Stimulated activated CD8-positive, alpha-beta memory T cell treated with anti-CD3 and anti-CD28 coated beads, Interleukin-7, amount 100 ng/mL, for 48 hours (primary cell): Measurements from ENCODE around the gene CDKN1C.

ENCODE experiments used
- DNase-seq, 2 donors: peaks; one replicate each; pipeline ENCODE4 v3.0.0-alpha.2; 2020; ENCODE audit warnings: low read depth in 1 of 2; ENCODE audit errors: extremely low read depth in 1 of 2

CDKN1C gene

DNA sequence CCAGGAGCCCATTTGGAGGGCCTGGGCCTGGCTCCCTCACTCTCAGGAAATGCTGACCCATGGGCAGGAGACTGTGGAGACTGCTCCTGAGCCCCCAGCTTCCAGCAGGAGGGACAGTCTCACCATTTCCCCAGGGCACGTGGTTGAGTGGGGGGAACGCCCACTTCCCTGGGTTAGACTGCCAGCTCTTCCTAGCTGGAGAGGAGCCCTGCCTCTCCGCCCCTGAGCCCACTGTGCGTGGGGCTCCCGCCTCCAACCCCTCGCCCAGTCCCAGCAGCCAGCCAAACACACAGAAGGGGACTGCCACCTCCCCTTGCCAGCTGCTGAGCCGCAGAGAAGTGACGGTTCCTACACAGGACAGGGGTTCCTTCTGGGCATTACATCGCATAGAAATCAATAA, 37.1 kb downstream of the CDKN1C start:
- DNase-seq, result no peak

DNA sequence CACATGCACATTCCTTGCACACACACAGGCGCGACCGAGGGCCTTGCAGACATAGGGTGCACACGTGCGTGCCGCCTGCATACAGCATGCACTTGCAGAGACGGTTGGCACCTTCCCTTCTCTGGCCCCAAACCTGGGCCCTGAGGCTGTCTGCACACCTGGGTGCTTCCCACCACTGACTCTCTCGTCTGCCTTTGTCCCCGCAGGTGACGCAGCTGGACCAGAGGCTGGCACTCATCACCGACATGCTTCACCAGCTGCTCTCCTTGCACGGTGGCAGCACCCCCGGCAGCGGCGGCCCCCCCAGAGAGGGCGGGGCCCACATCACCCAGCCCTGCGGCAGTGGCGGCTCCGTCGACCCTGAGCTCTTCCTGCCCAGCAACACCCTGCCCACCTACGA, 38.0 kb downstream of the CDKN1C start:
- no peak for DNase-seq

DNA sequence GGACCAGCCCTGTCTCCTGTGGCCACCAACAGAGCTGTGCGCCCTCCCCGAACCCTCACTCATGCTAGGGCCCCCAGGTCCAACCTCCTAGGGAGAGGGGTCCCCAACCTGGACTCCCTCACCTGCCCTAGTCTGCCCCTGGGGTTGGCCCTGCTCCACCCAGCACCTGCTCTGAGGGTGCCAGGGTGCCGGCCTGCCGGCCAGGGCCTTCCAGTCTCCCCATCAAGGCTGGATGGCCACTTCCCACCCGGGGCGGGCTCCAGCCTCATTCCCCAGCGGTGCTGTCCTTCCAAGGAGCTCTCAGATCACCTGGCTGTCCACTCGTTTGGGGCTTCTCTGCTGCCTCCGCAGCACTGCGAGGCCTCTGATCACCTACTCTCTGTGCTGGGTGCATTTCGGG, 39.1 kb downstream of the CDKN1C start:
- no peak for DNase-seq

DNA sequence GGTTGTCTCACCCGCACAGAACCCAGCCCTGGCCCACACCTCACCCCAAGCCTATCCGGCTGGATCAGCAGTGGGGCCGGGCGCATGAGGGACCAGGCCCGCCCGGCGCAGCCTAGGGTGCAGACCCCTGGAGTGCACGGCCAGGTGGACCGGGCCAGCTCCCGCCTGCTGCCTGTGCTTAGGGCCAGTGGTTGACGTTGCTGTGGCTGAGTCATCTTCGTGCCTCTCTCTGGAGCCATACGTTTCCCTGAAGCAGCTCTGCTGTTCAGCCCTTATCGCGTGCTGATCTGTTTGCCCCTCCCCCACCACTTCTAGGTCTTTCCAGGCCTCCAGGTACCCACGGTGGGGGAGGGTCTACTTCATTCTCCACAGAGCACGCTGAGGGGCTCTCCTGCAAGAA, 39.5 kb downstream of the CDKN1C start:
- DNase-seq, result no peak

DNA sequence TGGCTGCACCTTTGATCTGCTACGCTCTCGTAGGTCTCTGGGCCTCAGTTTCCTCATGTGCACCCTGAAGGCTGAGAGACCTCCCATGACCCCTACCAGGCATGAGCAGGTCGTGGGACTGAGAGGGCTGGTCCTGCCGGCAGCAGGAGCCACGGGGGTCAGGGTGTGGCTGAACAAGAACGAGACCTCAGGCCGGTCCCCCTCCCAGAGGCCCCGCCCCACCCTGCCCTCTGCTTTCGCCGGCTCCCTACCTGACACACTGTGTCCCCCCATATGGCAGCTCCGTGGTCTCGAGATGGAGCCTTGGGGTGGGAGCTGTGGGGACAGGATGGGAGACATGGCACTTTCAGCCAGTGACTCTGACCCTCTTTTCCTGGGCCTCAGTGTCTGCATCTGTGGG, 40.6 kb downstream of the CDKN1C start:
- DNase-seq, result no peak

DNA sequence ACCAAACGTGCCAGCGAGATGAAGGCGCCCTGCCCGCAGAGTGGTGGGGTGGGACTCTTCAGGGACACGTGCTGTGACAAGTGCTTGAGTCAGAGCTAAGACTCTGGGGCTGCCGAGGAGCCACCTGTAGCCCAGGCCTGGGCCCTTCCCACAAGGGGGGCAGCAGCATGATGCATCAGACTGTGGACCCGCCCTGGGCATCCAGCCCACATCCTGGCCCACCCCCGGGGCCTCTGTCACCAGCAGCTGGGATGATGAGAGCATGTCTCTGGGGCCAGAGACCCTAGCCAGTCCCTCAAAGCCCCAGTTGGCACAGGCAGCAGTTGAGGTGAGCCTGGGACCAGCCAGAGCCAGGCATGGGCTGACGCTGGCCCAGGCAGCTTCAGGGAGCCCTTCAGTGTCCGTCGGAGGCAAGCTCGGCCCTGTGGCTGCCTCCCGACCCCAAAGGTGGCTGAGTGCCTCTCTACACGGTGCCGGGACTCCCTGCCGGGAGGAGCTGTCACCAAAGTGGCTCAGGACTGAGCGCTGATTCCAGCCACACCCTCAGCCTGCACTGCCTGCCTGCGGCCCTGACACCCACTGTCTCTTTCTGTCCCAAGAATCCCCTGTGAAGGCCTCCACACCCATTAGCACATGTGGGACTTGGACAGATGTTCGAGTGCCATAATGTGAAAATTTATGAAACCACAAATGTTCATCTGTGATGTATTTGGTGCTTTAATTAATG, 41.3 kb downstream of the CDKN1C start:
- no peak for DNase-seq

DNA sequence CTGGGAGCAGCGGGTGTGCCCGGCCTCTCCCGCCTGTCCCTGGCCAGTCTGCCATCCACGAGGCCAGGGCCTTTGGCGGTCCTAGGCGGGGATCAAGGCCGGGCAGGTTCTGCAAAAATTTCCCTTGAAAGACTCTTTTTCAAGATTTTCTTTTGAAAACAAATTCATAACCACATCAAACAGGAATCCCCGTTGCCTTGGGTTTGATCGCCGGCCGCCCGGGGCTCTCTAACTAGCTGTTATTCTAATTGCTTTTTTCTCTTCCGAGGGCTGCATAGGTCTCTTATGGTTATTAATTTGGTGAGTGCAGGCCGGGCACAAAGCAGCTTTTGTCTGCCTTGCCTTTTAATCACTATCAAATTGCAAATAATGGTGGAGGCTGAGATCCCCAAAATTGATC, 42.0 kb downstream of the CDKN1C start:
- DNase-seq, result no peak

DNA sequence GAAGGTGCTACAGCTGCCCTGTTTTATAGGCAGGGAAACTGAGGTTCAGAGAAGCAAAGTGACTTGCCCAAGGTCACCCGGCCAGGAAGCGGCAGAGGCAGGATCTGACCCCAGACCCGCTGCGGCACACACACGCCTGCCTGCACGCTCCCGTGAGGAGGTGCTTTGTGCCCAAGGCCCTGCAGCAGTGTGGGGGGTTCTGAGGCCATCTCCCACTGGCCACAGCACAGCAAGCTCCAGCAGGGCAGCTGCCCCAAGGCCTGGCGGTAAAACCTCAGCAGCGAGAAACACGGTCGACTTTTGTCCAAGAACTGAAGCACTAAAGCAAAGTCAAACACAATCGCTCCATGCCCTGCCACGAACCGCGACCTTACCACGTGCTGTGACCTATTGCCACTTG, 42.7 kb downstream of the CDKN1C start:
- DNase-seq, result no peak

DNA sequence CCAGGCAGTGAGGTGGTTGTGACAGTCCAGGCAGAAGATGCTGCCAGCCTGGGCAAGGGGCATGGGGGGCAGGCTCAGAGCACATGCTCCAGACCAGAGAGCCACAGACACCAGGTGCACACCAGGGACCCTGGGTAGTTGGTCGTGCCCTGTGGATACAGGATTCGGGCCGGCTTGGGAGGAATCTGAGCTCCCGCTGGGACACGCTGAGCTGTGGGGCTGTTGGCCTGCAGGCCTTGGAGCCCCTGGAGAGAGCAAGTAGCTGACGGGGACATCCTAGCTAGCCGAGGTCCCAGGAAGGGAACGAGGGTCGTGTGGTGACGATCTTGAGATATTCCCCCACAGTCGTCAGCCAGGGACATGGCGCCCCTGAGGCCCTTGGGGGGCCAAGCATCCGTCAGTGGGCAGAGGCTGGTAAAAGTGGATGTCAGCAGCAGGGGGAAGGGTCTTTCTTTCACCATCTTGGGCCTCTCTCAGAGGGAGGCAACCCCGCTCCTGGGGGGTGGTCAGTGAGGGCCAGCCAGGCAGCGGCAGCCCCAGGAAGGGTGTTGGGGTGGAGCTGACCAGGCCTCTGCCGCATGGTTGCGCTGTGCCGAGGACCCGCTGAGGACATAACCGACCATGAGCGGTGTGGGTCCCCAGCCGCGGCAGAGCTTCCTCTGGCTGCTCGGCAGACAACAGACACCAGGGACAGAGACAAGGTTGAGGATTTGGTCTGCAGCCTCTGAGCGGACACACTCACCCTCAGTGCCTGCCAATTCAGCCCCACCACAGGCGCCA, 44.0 kb downstream of the CDKN1C start:
- DNase-seq, result no peak

DNA sequence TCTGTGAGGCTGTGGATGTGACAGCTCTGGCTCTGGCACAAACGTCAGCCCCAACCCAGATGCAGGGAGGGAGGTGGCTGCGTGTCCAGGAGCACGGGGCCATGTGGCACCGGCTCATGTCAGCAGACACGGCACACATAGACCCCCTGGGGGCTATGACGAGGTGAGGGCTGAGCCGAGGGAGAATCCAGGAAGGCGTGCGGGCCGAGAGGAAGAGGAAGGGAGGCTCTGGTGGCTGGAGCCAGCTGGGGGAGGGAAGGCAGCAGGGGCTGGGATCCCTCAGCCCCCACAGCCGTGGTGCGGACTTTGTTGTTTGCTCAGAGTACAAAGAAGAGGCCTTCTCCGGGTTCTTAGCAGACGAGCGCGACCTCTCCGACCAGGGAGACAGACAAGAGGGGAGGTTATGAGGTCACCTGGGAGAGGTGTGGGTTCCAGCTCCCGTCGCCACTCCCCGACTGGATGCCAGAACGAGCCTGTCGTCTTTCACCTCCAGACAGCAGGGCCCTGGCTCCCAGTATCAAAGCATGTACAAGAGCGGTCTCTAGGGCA, 46.1 kb downstream of the CDKN1C start:
- no peak for DNase-seq

DNA sequence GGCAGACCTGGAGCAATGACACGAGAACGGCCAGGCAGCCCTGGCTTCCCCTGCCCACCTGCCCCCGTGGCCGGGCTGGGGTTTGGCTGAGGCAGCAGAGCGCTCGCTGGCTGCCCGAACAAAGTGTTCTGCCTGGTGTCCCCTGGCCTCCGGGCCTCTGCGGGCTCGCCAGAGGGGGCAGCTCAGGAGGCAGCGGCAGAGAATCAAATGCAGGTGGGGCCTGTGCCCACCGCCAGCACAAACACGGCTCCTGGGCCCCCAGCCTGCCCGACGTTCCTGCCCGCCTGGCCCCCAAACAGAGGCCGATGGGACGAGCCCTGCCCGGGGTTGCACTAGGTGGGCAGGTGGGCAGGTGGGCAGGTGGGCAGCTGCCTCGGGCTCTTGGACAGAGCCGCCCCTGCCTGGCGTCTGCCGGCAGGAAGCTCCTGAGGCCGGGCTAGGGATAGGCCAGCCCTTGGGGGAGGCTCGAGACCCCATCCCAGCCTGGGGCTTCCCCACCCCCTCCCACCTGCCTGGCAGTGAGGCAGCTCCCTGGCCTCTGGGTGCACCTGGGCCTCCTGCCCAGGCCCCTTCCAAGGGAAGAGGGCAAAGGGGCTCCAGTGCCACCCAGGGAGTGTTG, 46.8 kb downstream of the CDKN1C start:
- no peak for DNase-seq

DNA sequence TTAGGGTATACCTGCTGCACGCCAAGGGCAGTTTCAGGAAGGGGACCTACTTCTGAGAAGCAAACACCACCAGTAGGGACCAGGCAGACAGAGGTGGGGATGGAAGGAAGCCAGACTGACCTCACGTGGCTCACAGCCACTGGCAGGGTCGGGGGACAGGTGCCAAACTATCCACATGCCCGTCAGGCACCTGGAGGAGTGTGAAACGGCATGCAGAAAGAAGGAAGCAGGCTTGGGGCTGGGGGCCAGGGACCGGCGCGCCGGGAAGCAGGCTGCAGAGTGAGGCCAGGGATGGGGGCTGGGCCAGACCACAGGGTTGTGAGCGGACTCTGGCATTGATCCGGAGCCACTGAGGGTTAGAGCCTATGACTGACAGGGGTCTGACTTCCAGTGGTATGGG, 47.5 kb downstream of the CDKN1C start:
- DNase-seq, result no peak

DNA sequence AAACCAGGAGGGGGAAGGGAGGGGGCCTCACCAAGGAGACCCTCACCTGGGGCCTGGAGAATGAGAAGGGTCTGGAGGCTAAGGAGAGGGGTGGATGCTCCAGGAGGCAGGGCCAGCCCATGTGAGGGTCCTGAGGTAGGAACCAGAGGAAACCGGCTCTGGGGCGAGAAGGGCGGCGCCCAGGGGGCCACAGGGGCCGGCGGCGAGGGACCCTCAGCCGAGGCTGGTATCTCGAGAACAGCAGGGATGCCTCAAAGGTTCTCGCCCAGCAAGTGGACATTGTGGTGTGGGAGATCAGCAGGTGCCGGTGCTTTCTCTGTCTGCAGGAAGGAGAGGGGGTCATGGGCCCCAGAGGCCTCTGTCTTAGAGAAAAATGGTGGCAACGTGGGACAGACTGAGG, 47.9 kb downstream of the CDKN1C start:
- DNase-seq, result no peak

DNA sequence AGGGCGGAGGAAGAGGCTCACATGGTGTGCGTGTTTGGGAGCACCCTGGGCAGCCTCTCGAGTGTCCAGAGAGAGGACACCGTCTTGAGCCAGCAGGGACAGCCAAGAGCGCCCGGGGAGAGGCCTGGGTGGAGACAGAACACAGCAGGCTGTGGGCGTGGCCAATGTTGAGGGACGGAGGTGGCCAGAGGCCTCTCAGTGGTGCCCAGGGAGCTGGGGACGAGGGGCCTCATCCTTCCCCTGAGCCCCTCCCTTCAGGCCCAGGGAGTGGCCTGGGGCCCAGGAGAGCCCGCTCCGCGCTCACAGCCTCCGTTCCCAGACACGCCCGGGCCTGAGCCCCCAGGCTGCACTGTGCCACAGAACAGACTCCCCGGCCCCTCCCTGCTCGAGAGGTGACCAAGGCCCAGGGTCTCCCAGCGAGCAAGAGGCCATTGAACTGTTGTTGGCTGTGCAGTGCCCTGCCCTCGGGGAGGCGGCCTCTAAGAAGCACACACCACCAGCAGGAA, 48.4 kb downstream of the CDKN1C start:
- no peak for DNase-seq

DNA sequence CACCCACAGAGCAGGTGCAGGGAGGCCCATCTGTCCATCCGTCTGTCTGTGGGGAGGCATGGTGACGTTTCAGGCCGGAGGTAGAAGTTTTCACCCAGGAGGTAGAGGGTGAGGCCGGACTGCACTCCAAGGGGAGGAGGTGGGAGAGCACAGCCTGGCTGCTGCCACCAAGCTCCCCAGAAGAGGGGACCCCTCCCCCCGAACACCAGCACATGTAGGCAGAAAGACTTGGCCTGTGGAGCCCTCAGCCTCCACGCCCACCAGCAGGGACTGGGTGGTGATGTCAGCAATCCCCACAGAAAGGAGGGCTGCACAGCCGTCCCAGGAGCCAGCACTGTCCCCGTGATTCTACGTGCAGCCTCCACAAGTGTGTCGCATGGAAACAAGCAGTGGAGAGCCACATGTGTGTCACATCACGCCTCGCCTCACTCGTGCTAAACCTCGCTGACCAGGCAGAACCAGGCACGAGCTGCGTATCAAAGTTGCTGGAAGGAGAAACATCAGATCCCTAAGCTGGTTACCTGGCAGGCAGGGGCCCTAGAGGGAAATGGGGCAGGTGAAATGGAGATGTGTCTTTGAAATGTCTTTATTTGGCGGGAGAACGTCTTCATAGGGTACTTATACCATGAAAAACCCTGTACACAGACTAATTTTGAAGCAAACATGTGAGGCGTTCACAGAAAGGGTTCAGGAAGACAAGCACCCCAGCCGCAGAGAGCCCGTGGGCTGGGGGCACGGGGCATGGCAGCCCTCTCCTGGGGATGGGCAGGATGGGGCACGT, 49.1 kb downstream of the CDKN1C start:
- no peak for DNase-seq

DNA sequence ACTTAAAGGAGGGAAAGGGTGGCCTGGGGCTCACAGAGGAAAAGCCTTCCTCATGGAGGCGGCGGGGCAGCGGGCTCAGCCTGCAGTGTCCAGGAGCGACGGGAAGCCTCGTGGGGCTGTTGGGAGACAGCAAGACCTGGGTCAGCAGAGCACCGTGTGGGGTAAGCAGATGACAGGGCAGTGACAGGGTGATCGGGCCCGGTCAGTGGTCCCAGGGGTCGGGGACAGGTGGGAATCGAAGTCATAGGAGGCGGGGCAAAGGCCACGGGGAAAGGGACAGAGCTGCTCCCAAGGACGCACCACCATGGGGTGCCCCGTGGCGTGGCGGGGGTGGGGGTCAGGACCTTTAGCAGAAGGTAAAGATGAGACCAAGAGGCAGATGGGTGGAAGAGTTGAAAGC, 49.8 kb downstream of the CDKN1C start:
- no peak for DNase-seq

DNA sequence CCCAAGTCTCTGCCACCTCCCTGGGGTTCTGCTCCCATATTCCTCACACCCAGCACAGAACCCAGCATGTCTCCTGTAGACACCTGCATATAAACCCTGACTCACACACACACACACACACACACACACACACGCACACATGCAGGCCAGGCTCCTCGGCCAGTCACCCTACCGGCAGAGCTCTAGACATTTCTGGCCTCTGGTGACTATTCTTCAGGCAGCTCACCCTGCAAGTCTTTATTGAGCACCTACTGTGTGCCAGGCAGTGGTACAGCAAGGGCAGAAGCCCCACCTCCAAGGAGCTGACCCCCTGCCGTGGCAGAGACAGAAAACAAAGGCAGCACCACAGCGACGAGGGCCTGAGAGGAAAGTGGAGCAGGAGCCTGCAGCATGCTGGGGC, 50.3 kb downstream of the CDKN1C start:
- DNase-seq, result no peak

DNA sequence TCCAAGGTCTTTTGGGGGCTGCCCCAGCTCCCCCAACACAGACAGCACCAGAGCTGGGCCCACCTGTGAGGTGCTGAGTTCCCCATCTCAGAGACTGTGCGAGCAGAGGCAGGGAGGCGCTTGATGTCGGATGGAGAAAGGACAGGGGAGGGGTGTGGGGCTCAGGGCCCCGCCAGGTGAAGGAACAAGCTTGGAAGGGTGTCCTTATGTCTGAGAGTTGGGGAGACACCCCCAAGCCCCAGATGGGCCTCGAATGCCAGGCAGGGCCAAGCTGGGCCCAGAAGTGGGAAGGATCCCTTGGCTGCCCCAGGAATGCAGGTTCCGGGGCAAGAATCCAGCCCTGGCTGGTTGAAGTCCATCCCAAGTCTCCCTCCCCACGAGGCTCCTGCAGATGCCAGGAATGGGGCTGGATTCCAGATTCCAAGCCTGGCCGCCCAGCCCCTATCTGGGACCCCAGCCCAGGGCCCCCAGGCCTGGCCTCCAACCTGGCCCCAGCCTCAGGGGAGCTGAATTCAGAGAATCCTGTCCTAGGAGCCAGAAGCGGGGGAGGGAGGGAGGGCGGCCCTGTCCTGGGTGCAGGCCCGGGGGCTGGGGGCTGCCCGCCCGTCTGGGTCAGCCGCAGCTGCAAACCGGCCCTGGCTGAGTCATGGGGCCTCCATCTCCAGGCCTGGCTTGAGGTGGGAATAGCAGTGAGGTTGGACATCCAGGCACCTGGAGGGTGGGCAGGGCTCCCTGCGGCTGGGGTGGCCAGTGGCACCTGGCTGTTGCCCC, 50.9 kb downstream of the CDKN1C start:
- DNase-seq, result no peak

DNA sequence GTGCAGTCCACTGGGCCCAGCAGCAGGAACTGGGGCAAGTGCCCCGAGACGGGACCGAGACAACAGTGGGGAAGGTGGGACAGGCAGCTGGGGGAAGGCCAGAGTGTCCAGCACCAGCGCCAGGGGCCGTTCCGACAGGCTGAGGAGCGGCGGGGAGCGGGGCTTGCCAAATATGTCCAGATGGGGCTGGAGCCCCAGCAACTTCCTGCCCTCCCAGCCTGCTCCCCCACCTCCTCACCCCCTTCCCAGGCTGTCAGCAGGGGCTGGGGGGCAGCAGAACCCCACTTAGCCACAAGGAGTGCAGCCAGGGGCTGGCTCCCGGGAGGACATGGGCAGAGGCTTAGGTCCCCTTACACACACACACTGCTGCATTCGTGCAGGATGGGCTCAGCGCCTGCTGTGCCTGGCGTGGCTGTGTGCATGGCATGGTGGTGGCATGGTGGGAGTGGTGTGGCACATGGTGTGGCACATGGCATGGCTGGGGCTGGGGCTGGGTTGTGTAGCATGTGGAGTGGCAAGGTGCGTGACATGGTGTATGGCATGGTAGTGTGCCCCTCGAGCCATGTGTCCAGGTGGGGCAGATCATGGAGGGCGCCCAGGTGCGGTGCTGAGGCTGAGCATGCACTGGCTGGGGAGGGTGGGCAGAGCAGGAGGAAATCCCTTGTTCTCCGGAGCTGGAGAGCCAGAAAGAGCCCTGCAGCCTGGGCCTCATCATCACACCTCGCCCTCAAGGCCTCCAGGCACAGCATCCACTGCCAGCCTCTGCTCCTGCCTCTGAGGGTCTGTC, 51.7 kb downstream of the CDKN1C start:
- DNase-seq, result no peak
